Thyroid gland (tissue), 4 donors: Measurements from ENCODE around the gene LRRC74B.

Experiments
- POLR2A ChIP-seq, 2 donors: fragments of 450-650 bp; IDR thresholded peaks; one replicate each; pipeline ENCODE4 v1.6.1; 2017; ENCODE audit warnings: antibody characterized with exemption in 2 of 2, mild to moderate bottlenecking in 2 of 2, moderate library complexity in 1 of 2
- TF ChIP-seq, protein P1 (sequence below), 6 experiments: fragments of 200-600 bp in 3 of 6; fragments of 450-650 bp in 3 of 6; sonication (generic) in 3 of 6; IDR thresholded peaks; one replicate each; pipeline ENCODE4 v1.5.1; 2016 to 2019; ENCODE audit warnings: antibody characterized with exemption in 6 of 6, mild to moderate bottlenecking in 2 of 6, inconsistent platforms in 1 of 6, moderate library complexity in 1 of 6

GRCh38 chr22:21100149-21101032, 54.6 kb downstream of the LRRC74B start:
- no peak for TF ChIP-seq POLR2A (IDR thresholded peaks at IDR 0.05)
- TF ChIP-seq, protein P1, sequence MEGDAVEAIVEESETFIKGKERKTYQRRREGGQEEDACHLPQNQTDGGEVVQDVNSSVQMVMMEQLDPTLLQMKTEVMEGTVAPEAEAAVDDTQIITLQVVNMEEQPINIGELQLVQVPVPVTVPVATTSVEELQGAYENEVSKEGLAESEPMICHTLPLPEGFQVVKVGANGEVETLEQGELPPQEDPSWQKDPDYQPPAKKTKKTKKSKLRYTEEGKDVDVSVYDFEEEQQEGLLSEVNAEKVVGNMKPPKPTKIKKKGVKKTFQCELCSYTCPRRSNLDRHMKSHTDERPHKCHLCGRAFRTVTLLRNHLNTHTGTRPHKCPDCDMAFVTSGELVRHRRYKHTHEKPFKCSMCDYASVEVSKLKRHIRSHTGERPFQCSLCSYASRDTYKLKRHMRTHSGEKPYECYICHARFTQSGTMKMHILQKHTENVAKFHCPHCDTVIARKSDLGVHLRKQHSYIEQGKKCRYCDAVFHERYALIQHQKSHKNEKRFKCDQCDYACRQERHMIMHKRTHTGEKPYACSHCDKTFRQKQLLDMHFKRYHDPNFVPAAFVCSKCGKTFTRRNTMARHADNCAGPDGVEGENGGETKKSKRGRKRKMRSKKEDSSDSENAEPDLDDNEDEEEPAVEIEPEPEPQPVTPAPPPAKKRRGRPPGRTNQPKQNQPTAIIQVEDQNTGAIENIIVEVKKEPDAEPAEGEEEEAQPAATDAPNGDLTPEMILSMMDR (IDR thresholded peaks at IDR 0.05), result no peak
